GM18868 (cell line): ENCODE measurements around the gene PIGZ.
A peak's percentile ranks its signal among the peaks of the same experiment; 100 is the strongest.

ENCODE experiments used
- ATAC-seq: cut with Tn5 transposase; IDR thresholded peaks from one replicate; pipeline ENCODE4 v1.9.1; 2021; ENCODE audit warnings: mild to moderate bottlenecking, moderate library complexity; ENCODE audit not compliant: unreplicated experiment

Gene PIGZ

GRCh38 chr3:196985954-196986885, 17.6 kb upstream of the PIGZ start:
- ATAC-seq, result no peak

GRCh38 chr3:196985298-196985697, 16.7 kb upstream of the PIGZ start:
- no peak for ATAC-seq

- no peak for ATAC-seq
Measured at GRCh38 chr3:196983186-196983585, 14.6 kb upstream of the PIGZ start.

- ATAC-seq, result no peak
Measured at GRCh38 chr3:196981657-196982056, 13.0 kb upstream of the PIGZ start.

- no peak for ATAC-seq
Measured at GRCh38 chr3:196979545-196979944, 10.9 kb upstream of the PIGZ start.

- no peak for ATAC-seq
Measured at GRCh38 chr3:196976941-196977340, 8.3 kb upstream of the PIGZ start.

- no peak for ATAC-seq
Measured at GRCh38 chr3:196975349-196975748, 6.7 kb upstream of the PIGZ start.

GRCh38 chr3:196974661-196975060, 6.0 kb upstream of the PIGZ start:
- ATAC-seq, result no peak

GRCh38 chr3:196971094-196971698, 2.6 kb upstream of the PIGZ start:
- ATAC-seq, result no peak

GRCh38 chr3:196970547-196971093, 2.0 kb upstream of the PIGZ start:
- no peak for ATAC-seq

GRCh38 chr3:196969660-196970546, 1.3 kb upstream of the PIGZ start:
- peak; percentile 50 for ATAC-seq

GRCh38 chr3:196969134-196969659, 564 bp upstream of the PIGZ start:
- peak; percentile 41 for ATAC-seq

GRCh38 chr3:196967412-196968232, 1.0 kb downstream of the PIGZ start:
- ATAC-seq, result no peak

- no peak for ATAC-seq
Measured at GRCh38 chr3:196966526-196967401, 1.9 kb downstream of the PIGZ start.

- ATAC-seq, result no peak
Measured at GRCh38 chr3:196965804-196966173, 2.8 kb downstream of the PIGZ start.

GRCh38 chr3:196965112-196965803, 3.4 kb downstream of the PIGZ start:
- ATAC-seq, result no peak

GRCh38 chr3:196963631-196963953, 5.0 kb downstream of the PIGZ start:
- ATAC-seq, result no peak

GRCh38 chr3:196962930-196963630, 5.6 kb downstream of the PIGZ start:
- no peak for ATAC-seq
